HepG2 (cell line): ENCODE data around the gene PRDX5. TPM values are rescaled to one million over a fixed set of nuclear protein-coding genes. Genes with fewer than 3 reads are reported as not detected.
A peak's percentile ranks its signal among the peaks of the same experiment; 100 is the strongest.

Experiments used
- AGO2 ChIP-seq: fragments of 200-400 bp; formaldehyde crosslinking; optimal IDR thresholded peaks from 2 replicates; pipeline ENCODE3; 2017; ENCODE audit warnings: mild to moderate bottlenecking, low read depth, low read length, moderate library complexity
- ATF7-NPFF ChIP-seq: sonication (generic); formaldehyde crosslinking; IDR thresholded peaks from 2 replicates; pipeline ENCODE4 v1.8.1; 2023; ENCODE audit warnings: mild to moderate bottlenecking, low read depth, missing genetic modification reagents, moderate library complexity
- CHD4 ChIP-seq: fragments of 200-600 bp; sonication (generic); IDR thresholded peaks from 2 replicates; pipeline ENCODE4 v1.7.0; 2017; ENCODE audit warnings: mild to moderate bottlenecking, low read length, borderline replicate concordance
- EZH2 ChIP-seq: conservative IDR thresholded peaks from 2 replicates; pipeline ENCODE4 v1.6.1; 2012; ENCODE audit warnings: mild to moderate bottlenecking, low read depth, low read length, moderate library complexity
- HDAC6 ChIP-seq: fragments of 200-600 bp; sonication (generic); IDR thresholded peaks from 2 replicates; pipeline ENCODE4 v1.7.0; 2017; ENCODE audit warnings: mild to moderate bottlenecking, antibody characterized with exemption, low read length, low read depth
- HOXD1 ChIP-seq: sonication (generic); formaldehyde crosslinking; IDR thresholded peaks from 2 replicates; pipeline ENCODE4 v1.5.0; 2020; ENCODE audit warnings: missing genetic modification reagents
- KDM5B ChIP-seq: sonication (generic); formaldehyde crosslinking; IDR thresholded peaks from 2 replicates; pipeline ENCODE4 v1.4.0; 2020; ENCODE audit warnings: missing genetic modification reagents, mild to moderate bottlenecking, borderline replicate concordance
- KLF12 ChIP-seq: sonication (generic); formaldehyde crosslinking; IDR thresholded peaks from 2 replicates; pipeline ENCODE4 v1.4.0; 2020; ENCODE audit warnings: missing genetic modification reagents, borderline replicate concordance
- MBD4 ChIP-seq: IDR thresholded peaks from 2 replicates; pipeline ENCODE4 v1.6.1; 2012; ENCODE audit warnings: low read length, inconsistent platforms, borderline replicate concordance
- MZF1 ChIP-seq: sonication (generic); formaldehyde crosslinking; IDR thresholded peaks from 2 replicates; pipeline ENCODE4 v1.8.1; 2023; ENCODE audit warnings: mild to moderate bottlenecking, missing genetic modification reagents, borderline replicate concordance
- TBX3 ChIP-seq: fragments of 450-650 bp; IDR thresholded peaks from 2 replicates; pipeline ENCODE4 v1.6.1; 2017; ENCODE audit warnings: antibody characterized with exemption, mild to moderate bottlenecking, inconsistent platforms, borderline replicate concordance
- ZBTB3 ChIP-seq: sonication (generic); formaldehyde crosslinking; IDR thresholded peaks from 2 replicates; pipeline ENCODE4 v1.4.0; 2020; ENCODE audit warnings: low read depth, mild to moderate bottlenecking, moderate library complexity, missing genetic modification reagents, borderline replicate concordance
- ZFP36 ChIP-seq: fragments of 150-350 bp; IDR thresholded peaks from 2 replicates; pipeline ENCODE4 v1.6.1; 2018; ENCODE audit warnings: borderline replicate concordance, low read length, low read depth; ENCODE audit not compliant: partially characterized antibody
- ZNF101 ChIP-seq: sonication (generic); formaldehyde crosslinking; IDR thresholded peaks from 2 replicates; pipeline ENCODE4 v1.4.0; 2020; ENCODE audit warnings: mild to moderate bottlenecking, low read depth, missing genetic modification reagents, borderline replicate concordance
- ZNF234 ChIP-seq: sonication (generic); formaldehyde crosslinking; conservative IDR thresholded peaks from 2 replicates; pipeline ENCODE4 v1.5.1; 2020; ENCODE audit warnings: mild to moderate bottlenecking, missing genetic modification reagents
- ZNF350 ChIP-seq: sonication (generic); formaldehyde crosslinking; IDR thresholded peaks from 2 replicates; pipeline ENCODE4 v1.4.0; 2020; ENCODE audit warnings: mild to moderate bottlenecking, low read depth, missing genetic modification reagents, borderline replicate concordance
- ZNF605 ChIP-seq: sonication (generic); formaldehyde crosslinking; IDR thresholded peaks from 2 replicates; pipeline ENCODE4 v1.8.0; 2022; ENCODE audit warnings: mild to moderate bottlenecking, missing genetic modification reagents
- ZNF660 ChIP-seq: sonication (generic); formaldehyde crosslinking; IDR thresholded peaks from 2 replicates; pipeline ENCODE4 v1.5.1; 2020; ENCODE audit warnings: mild to moderate bottlenecking, low read depth, missing genetic modification reagents, borderline replicate concordance
- polyA plus RNA-seq, 8 experiments: library from polyadenylated mRNA; depleted of rRNA in 3 of 8; stranded (reverse) in 7 of 8; unstranded in 1 of 8; fragments of >200 nt; fragmentation: Illumina TruSeq in 4 of 8; extraction: Trizol in 4 of 8; gene quantifications; 2 replicates each; pipeline versions ENCODE4 v1.2.1 to v1.2.3, GENCODE V29; 2011 to 2016; ENCODE audit warnings: low read depth in 4 of 8, missing spikeins in 1 of 8, mixed read lengths in 1 of 8; ENCODE audit not compliant: insufficient read depth in 1 of 8
- total RNA-seq, 5 experiments: library from RNA; depleted of rRNA; stranded (reverse); fragments of >200 nt; fragmentation: Illumina TruSeq; extraction: Trizol; gene quantifications; 2 replicates each; pipeline ENCODE4 v1.2.3, GENCODE V29; 2016; ENCODE audit warnings: low read depth in 1 of 5
- TF ChIP-seq, protein P1 (sequence below): sonication (generic); formaldehyde crosslinking; IDR thresholded peaks from 2 replicates; pipeline ENCODE4 v1.5.0; 2020; ENCODE audit warnings: missing genetic modification reagents
- TF ChIP-seq, protein P2 (sequence below): sonication (generic); formaldehyde crosslinking; IDR thresholded peaks from 2 replicates; pipeline ENCODE4 v1.9.0; 2021; ENCODE audit warnings: missing genetic modification reagents, borderline replicate concordance
- TF ChIP-seq, protein P3 (sequence below): sonication (generic); formaldehyde crosslinking; IDR thresholded peaks from 2 replicates; pipeline ENCODE4 v1.8.0; 2022; ENCODE audit warnings: mild to moderate bottlenecking, missing genetic modification reagents, borderline replicate concordance
- TF ChIP-seq, protein P4 (sequence below): sonication (generic); formaldehyde crosslinking; IDR thresholded peaks from 2 replicates; pipeline ENCODE4 v1.5.0; 2020; ENCODE audit warnings: mild to moderate bottlenecking, low read depth, missing genetic modification reagents, borderline replicate concordance
- TF ChIP-seq, protein P5 (sequence below): sonication (generic); formaldehyde crosslinking; IDR thresholded peaks from 2 replicates; pipeline ENCODE4 v1.4.0; 2020; ENCODE audit warnings: mild to moderate bottlenecking, missing genetic modification reagents

Gene PRDX5
- total and polyA plus RNA-seq, 2 of the 13 experiments (the other 11 are each of a cell fraction or from before 2014, with no cell fraction given), result 215 to 311 TPM

DNA sequence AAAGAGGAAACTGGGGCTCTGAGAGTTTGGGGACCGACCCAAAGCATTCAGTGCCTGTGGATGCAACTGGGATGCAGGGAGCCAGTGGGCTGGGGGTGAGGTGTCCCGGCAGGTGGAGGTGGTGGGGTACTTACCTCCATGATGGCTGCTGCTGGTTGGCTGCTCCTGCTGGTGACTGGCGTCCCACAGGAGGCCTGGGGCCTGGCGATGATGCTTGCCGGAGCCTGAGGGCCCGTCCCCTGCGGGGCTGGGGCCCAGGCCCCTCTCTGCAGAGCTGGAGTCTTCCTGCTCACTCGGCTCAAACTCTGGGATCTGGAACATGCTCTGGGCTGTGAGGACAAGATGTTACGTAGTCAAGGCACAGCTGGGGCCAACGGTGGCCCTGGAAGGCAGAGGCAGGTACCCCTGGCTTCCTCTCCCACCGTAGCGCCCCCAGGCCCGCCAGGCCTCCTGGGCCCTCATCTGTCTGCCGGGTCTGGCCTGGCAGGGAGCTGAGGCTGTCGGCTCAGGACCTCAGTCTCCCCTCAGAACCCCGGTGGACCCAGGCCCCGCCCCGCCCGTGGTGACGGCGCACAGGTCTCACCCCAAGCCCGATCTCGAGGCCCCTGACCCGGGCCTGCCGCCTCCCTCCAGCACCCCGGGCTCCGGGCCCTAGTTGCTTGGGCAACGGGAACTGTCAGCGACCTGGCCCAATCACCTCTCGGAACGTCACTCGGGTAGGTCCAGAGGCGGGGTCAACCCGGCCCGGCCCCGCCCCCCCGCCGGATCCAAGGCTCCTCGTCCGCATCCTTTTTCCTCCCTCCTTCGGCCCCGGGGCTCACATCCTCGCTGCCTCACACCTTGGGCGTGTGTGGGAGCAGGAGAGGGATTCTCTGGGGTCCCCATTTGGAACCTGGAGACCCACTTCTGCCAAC lies 33.6 kb upstream of the PRDX5 start, which contains the start of gene BAD (continued):
- TF ChIP-seq, protein P1, sequence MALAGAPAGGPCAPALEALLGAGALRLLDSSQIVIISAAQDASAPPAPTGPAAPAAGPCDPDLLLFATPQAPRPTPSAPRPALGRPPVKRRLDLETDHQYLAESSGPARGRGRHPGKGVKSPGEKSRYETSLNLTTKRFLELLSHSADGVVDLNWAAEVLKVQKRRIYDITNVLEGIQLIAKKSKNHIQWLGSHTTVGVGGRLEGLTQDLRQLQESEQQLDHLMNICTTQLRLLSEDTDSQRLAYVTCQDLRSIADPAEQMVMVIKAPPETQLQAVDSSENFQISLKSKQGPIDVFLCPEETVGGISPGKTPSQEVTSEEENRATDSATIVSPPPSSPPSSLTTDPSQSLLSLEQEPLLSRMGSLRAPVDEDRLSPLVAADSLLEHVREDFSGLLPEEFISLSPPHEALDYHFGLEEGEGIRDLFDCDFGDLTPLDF (CRISPR knock-in tag), result no peak; the same call in 1 of the 2 replicates
- no peak for TF ChIP-seq MZF1 (CRISPR knock-in tag)
- no peak; the same call in 1 of the 2 replicates for TF ChIP-seq KDM5B
- TF ChIP-seq, protein P2, sequence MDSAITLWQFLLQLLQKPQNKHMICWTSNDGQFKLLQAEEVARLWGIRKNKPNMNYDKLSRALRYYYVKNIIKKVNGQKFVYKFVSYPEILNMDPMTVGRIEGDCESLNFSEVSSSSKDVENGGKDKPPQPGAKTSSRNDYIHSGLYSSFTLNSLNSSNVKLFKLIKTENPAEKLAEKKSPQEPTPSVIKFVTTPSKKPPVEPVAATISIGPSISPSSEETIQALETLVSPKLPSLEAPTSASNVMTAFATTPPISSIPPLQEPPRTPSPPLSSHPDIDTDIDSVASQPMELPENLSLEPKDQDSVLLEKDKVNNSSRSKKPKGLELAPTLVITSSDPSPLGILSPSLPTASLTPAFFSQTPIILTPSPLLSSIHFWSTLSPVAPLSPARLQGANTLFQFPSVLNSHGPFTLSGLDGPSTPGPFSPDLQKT (CRISPR knock-in tag), result no peak
- peak; percentile 15; the same call in 1 of the 2 replicates for TF ChIP-seq ZNF350 (CRISPR knock-in tag)
- no peak for TF ChIP-seq KLF12 (CRISPR knock-in tag)
- no peak for TF ChIP-seq ZBTB3 (CRISPR knock-in tag)
- no peak for TF ChIP-seq ZNF101 (CRISPR knock-in tag)
- TF ChIP-seq AGO2, result peak; percentile 12
- TF ChIP-seq ZNF605 (CRISPR knock-in tag), result 0 out of 2 replicates have a peak, but pooled peaks have one; percentile 0
- no peak for TF ChIP-seq ZFP36
- no peak for TF ChIP-seq ATF7-NPFF (CRISPR knock-in tag)
- TF ChIP-seq ZNF660 (CRISPR knock-in tag), result no peak
- TF ChIP-seq MBD4, result no peak
- TF ChIP-seq, protein P3, sequence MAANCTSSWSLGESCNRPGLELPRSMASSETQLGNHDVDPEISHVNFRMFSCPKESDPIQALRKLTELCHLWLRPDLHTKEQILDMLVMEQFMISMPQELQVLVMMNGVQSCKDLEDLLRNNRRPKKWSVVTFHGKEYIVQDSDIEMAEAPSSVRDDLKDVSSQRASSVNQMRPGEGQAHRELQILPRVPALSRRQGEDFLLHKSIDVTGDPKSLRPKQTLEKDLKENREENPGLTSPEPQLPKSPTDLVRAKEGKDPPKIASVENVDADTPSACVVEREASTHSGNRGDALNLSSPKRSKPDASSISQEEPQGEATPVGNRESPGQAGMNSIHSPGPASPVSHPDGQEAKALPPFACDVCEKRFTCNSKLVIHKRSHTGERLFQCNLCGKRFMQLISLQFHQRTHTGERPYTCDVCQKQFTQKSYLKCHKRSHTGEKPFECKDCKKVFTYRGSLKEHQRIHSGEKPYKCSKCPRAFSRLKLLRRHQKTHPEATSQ (CRISPR knock-in tag), result no peak
- TF ChIP-seq, protein P4, sequence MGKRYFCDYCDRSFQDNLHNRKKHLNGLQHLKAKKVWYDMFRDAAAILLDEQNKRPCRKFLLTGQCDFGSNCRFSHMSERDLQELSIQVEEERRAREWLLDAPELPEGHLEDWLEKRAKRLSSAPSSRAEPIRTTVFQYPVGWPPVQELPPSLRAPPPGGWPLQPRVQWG (CRISPR knock-in tag), result no peak
- TF ChIP-seq HOXD1 (CRISPR knock-in tag), result no peak
- no peak for TF ChIP-seq EZH2
- TF ChIP-seq HDAC6, result no peak
- TF ChIP-seq TBX3, result no peak
- no peak for TF ChIP-seq ZNF234
- no peak for TF ChIP-seq CHD4
- TF ChIP-seq, protein P5, sequence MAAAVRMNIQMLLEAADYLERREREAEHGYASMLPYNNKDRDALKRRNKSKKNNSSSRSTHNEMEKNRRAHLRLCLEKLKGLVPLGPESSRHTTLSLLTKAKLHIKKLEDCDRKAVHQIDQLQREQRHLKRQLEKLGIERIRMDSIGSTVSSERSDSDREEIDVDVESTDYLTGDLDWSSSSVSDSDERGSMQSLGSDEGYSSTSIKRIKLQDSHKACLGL (CRISPR knock-in tag), result no peak; the same call in 1 of the 2 replicates
